ENCODE data around the gene LARP4B. TPM values are rescaled to one million over a fixed set of nuclear protein-coding genes. Genes with fewer than 3 reads are reported as not detected.

The LARP4B gene
- total RNA-seq, 1 donor from 2014 or later, result 64.2 TPM

GRCh38 chr10:818526-819220 lies 112.8 kb downstream of the LARP4B start:
- Histone ChIP-seq H3K27me3 (ENCODE audit: low read depth) (no peaks in the 10 kb centered on the region), H3K36me3 (peaks cover 86% of the 10 kb centered on the region), H3K9me3 (replicated peaks) (no peaks in the 10 kb centered on the region), H3K4me3 (no peak overlapping the region), H3K4me1 (peaks cover 36% of the 10 kb centered on the region), H3K27ac (replicated peaks) (peak overlapping the region; percentile 38)
- no peak for TF ChIP-seq CTCF (IDR thresholded peaks at IDR 0.05; ENCODE audit: borderline replicate concordance)
- no peak for DNase-seq
- intact Hi-C loops (cut with micrococcal nuclease), result no loop called here

- H3K36me3 ChIP-seq, result peaks cover 86% of the 10 kb centered on the region
- no peak for DNase-seq
- peaks cover 36% of the 10 kb centered on the region for H3K4me1 ChIP-seq
- no peak for TF ChIP-seq CTCF (IDR thresholded peaks at IDR 0.05; ENCODE audit: borderline replicate concordance)
- H3K27me3 ChIP-seq (ENCODE audit: low read depth), result no peaks in the 10 kb centered on the region
- intact Hi-C loops (cut with micrococcal nuclease), result no loop called here
- H3K4me3 ChIP-seq, result no peak overlapping the region
- peak overlapping the region; percentile 38 for H3K27ac ChIP-seq (replicated peaks)
- no peaks in the 10 kb centered on the region for H3K9me3 ChIP-seq (replicated peaks)
Measured at GRCh38 chr10:818010-818409, 113.5 kb downstream of the LARP4B start.

- Histone ChIP-seq H3K27ac (replicated peaks) (peak overlapping the region; percentile 20), H3K4me1 (peaks cover 36% of the 10 kb centered on the region), H3K9me3 (replicated peaks) (no peaks in the 10 kb centered on the region), H3K4me3 (no peak overlapping the region), H3K36me3 (peaks cover 86% of the 10 kb centered on the region), H3K27me3 (ENCODE audit: low read depth) (no peaks in the 10 kb centered on the region)
- no peak for DNase-seq
- intact Hi-C loops (cut with micrococcal nuclease), result no loop called here
- TF ChIP-seq CTCF (IDR thresholded peaks at IDR 0.05; ENCODE audit: borderline replicate concordance), result no peak
Measured at GRCh38 chr10:817371-817770, 114.1 kb downstream of the LARP4B start.

- no peak for TF ChIP-seq CTCF (IDR thresholded peaks at IDR 0.05; ENCODE audit: borderline replicate concordance)
- peak; percentile 47 for DNase-seq
- no peaks in the 10 kb centered on the region for H3K9me3 ChIP-seq (replicated peaks)
- H3K4me3 ChIP-seq, result no peak overlapping the region
- peaks cover 86% of the 10 kb centered on the region for H3K36me3 ChIP-seq
- H3K27me3 ChIP-seq (ENCODE audit: low read depth), result no peaks in the 10 kb centered on the region
- peak overlapping the region; percentile 20 for H3K27ac ChIP-seq (replicated peaks)
- peaks cover 36% of the 10 kb centered on the region for H3K4me1 ChIP-seq
- intact Hi-C loops (cut with micrococcal nuclease), result no loop called here
Measured at GRCh38 chr10:816958-817357, 114.5 kb downstream of the LARP4B start.

GRCh38 chr10:816091-816477 lies 115.4 kb downstream of the LARP4B start:
- TF ChIP-seq CTCF (IDR thresholded peaks at IDR 0.05; ENCODE audit: borderline replicate concordance), result no peak
- Histone ChIP-seq H3K27ac (replicated peaks) (no peak overlapping the region), H3K36me3 (peaks cover 88% of the 10 kb centered on the region), H3K4me3 (no peak overlapping the region), H3K27me3 (ENCODE audit: low read depth) (no peaks in the 10 kb centered on the region), H3K4me1 (peaks cover 36% of the 10 kb centered on the region), H3K9me3 (replicated peaks) (no peaks in the 10 kb centered on the region)
- no peak for DNase-seq
- intact Hi-C loops (cut with micrococcal nuclease), result no loop called here
